Measurements from ENCODE around the gene TLE6.

DNA sequence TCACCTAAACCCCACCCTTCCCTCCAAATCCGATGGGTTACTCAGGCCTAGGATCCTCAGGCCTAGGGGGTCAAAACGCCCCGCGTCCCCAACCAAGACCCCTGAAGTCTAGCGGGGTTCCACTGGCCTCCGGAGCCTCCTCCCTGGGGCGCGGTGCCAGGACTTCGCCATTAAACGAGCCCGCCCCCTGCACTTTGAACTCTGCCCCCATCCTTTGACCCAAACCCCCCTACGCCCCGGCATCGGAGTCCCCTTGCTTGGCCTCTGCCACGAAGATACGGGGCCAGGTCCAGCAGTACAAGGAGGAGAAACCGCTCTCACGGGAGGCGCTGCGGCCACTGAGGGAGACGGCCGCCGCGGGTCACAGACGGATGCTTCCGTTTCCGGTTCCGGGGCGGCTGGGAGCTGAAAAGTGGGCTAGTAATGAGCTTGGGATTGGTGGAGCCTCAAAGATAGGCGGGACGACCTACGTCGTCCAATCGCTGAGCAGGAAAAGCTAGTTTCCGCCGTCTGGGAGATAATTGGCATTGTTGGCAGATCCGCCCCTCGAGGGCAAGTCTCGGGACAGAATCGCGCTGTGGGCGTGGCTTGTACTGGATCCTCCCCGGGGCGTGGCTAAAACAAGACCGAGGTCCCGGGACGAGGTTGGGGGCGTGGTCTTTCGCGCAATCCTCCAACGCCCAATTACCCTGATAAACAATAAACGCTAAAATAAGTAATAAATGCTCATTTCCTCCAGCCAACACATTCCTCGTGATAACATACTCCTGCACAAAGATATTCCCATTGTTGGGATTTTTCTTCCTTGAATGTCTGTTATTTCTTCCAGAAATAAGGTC lies 26.9 kb upstream of the TLE6 start:
- TF ChIP-seq, protein P1, sequence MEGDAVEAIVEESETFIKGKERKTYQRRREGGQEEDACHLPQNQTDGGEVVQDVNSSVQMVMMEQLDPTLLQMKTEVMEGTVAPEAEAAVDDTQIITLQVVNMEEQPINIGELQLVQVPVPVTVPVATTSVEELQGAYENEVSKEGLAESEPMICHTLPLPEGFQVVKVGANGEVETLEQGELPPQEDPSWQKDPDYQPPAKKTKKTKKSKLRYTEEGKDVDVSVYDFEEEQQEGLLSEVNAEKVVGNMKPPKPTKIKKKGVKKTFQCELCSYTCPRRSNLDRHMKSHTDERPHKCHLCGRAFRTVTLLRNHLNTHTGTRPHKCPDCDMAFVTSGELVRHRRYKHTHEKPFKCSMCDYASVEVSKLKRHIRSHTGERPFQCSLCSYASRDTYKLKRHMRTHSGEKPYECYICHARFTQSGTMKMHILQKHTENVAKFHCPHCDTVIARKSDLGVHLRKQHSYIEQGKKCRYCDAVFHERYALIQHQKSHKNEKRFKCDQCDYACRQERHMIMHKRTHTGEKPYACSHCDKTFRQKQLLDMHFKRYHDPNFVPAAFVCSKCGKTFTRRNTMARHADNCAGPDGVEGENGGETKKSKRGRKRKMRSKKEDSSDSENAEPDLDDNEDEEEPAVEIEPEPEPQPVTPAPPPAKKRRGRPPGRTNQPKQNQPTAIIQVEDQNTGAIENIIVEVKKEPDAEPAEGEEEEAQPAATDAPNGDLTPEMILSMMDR (IDR thresholded peaks at IDR 0.05): no peak
- peak; percentile 92 to 99 for TF ChIP-seq POLR2AphosphoS5 (IDR thresholded peaks at IDR 0.05; ENCODE audit: insufficient read depth in 1 of 2, low read depth in 1 of 2)
- TF ChIP-seq POLR2A (IDR thresholded peaks at IDR 0.05): peak in 1 of 2 donors; percentile 89

All from vagina (tissue), 2 donors.